Esophagus muscularis mucosa (tissue), 4 donors: ENCODE data around the gene FGF8. TPM values are rescaled to one million over a fixed set of nuclear protein-coding genes. Genes with fewer than 3 reads are reported as not detected.

Experiments
- DNase-seq: peaks from one replicate; pipeline ENCODE4 v3.0.0-alpha.2; 2017; ENCODE audit errors: extremely low spot score
- H3K27ac ChIP-seq, 4 donors: fragments of 200-600 bp; sonication (generic); replicated peaks in 1 of 4; 1 replicate in 3 of 4; 2 replicates in 1 of 4; pipeline ENCODE4 v1.5.1; 2016 to 2019; ENCODE audit warnings: mild to moderate bottlenecking in 1 of 4
- H3K27me3 ChIP-seq, 4 donors: fragments of 200-600 bp; sonication (generic); one replicate each; pipeline versions ENCODE4 v1.5.1 to v1.6.0; 2016 to 2019
- H3K36me3 ChIP-seq, 4 donors: fragments of 200-600 bp; sonication (generic); one replicate each; pipeline ENCODE4 v1.5.1; 2016 to 2019
- H3K4me1 ChIP-seq, 4 donors: fragments of 200-600 bp; sonication (generic); one replicate each; pipeline ENCODE4 v1.5.1; 2016 to 2019
- H3K4me3 ChIP-seq, 4 donors: fragments of 200-600 bp; sonication (generic); 1 replicate in 2 of 4; 2 replicates in 2 of 4; pipeline ENCODE4 v1.5.1; 2016 to 2019; ENCODE audit warnings: mild to moderate bottlenecking in 4 of 4, moderate library complexity in 1 of 4
- H3K9me3 ChIP-seq, 4 donors: fragments of 200-600 bp; sonication (generic); 1 replicate in 3 of 4; 2 replicates in 1 of 4; pipeline ENCODE4 v1.5.1; 2016 to 2019
- CTCF ChIP-seq, 3 experiments: fragments of 200-600 bp in 2 of 3; fragments of 450-650 bp in 1 of 3; sonication (generic) in 2 of 3; IDR thresholded peaks; one replicate each; pipeline ENCODE4 v1.5.1; 2017 to 2019; ENCODE audit warnings: antibody characterized with exemption in 3 of 3, mild to moderate bottlenecking in 2 of 3, moderate library complexity in 1 of 3
- EP300 ChIP-seq: sonication (generic); formaldehyde crosslinking; IDR thresholded peaks from one replicate; pipeline ENCODE4 v1.6.1; 2017; ENCODE audit warnings: antibody characterized with exemption
- POLR2A ChIP-seq: fragments of 450-650 bp; IDR thresholded peaks from one replicate; pipeline ENCODE4 v1.6.1; 2017; ENCODE audit warnings: antibody characterized with exemption, moderate library complexity, mild to moderate bottlenecking, low read depth
- POLR2AphosphoS5 ChIP-seq, 2 donors: sonication (generic); formaldehyde crosslinking; IDR thresholded peaks; one replicate each; pipeline ENCODE4 v1.6.1; 2017; ENCODE audit warnings: antibody characterized with exemption in 2 of 2
- WGBS: methylation state at CpG from one replicate; pipeline ENCODE4 v1.1.5; 2018; 5-methylcytosine and 5-hydroxymethylcytosine counted together
- intact Hi-C: fragments of 100-400 bp; cut with DNase I; formaldehyde crosslinking; loops from one replicate; pipeline ENCODE4 v1.15.1; 2023
- total RNA-seq, 4 donors: library from RNA; depleted of rRNA; stranded (reverse); fragments of >200 nt; gene quantifications; one replicate each; pipeline versions ENCODE4 v1.1.0 to v1.2.1, GENCODE V29; 2016

The FGF8 gene
- total RNA-seq, 4 donors from 2014 or later, result not detected

GRCh38 chr10:101769541-101770180 lies 6.3 kb downstream of the FGF8 start:
- peaks cover 5 to 74% (median 35%) of the 10 kb centered on the region in 4 donors for H3K27me3 ChIP-seq

GRCh38 chr10:101768791-101769170 lies 7.1 kb downstream of the FGF8 start:
- WGBS, result 83% methylated on average over 8 of the region's 8 CpGs

More at GRCh38 chr10:101769541-101770180, 6.3 kb downstream of the FGF8 start:
- no peak overlapping the region for H3K4me3 ChIP-seq
- 86% methylated on average over 5 of the region's 5 CpGs for WGBS
- intact Hi-C loops, result loop anchor here (10.0 kb wide), 1 partner anchor 555 kb away; no protein-coding TSS in a partner anchor
- H3K27ac ChIP-seq, result no peak overlapping the region
- H3K36me3 ChIP-seq, result no peaks in the 10 kb centered on the region
- no peak for DNase-seq
- H3K4me1 ChIP-seq, result peaks cover 0 to 16% (median 14%) of the 10 kb centered on the region in 4 donors
- TF ChIP-seq EP300 (no peak), POLR2AphosphoS5 (IDR thresholded peaks at IDR 0.05) (no peak), POLR2A (no peak), CTCF (IDR thresholded peaks at IDR 0.05) (no peak)
- H3K9me3 ChIP-seq, result no peaks in the 10 kb centered on the region

GRCh38 chr10:101767966-101768790 lies 7.7 kb downstream of the FGF8 start:
- H3K27me3 ChIP-seq, result peaks cover under 1 to 69% (median 21%) of the 10 kb centered on the region in 4 donors
- H3K4me3 ChIP-seq, result no peak overlapping the region
- peaks cover 0 to 2% (median under 1%) of the 10 kb centered on the region in 4 donors for H3K4me1 ChIP-seq
- TF ChIP-seq EP300 (no peak), CTCF (IDR thresholded peaks at IDR 0.05) (no peak), POLR2A (no peak), POLR2AphosphoS5 (IDR thresholded peaks at IDR 0.05) (no peak)
- no peak for DNase-seq
- 56% methylated on average over 12 of the region's 14 CpGs for WGBS
- no peaks in the 10 kb centered on the region for H3K9me3 ChIP-seq
- no peak overlapping the region for H3K27ac ChIP-seq
- no peaks in the 10 kb centered on the region for H3K36me3 ChIP-seq
- intact Hi-C loops, result no loop called here

More at GRCh38 chr10:101768791-101769170, 7.1 kb downstream of the FGF8 start:
- intact Hi-C loops, result no loop called here
- Histone ChIP-seq H3K27me3 (peaks cover 5 to 69% (median 27%) of the 10 kb centered on the region in 4 donors), H3K4me3 (no peak overlapping the region), H3K9me3 (no peaks in the 10 kb centered on the region), H3K4me1 (peaks cover 0 to 8% (median 6%) of the 10 kb centered on the region in 4 donors), H3K36me3 (no peaks in the 10 kb centered on the region), H3K27ac (no peak overlapping the region)
- TF ChIP-seq POLR2A (no peak), EP300 (no peak), POLR2AphosphoS5 (IDR thresholded peaks at IDR 0.05) (no peak), CTCF (IDR thresholded peaks at IDR 0.05) (no peak)
- DNase-seq, result no peak

GRCh38 chr10:101767600-101767945 lies 8.3 kb downstream of the FGF8 start:
- peaks cover 0 to 69% (median 15%) of the 10 kb centered on the region in 4 donors for H3K27me3 ChIP-seq

More at GRCh38 chr10:101767600-101767945, 8.3 kb downstream of the FGF8 start:
- H3K9me3 ChIP-seq, result no peaks in the 10 kb centered on the region
- 55% methylated on average over 6 of the region's 6 CpGs for WGBS
- H3K4me1 ChIP-seq, result no peaks in the 10 kb centered on the region
- no peak overlapping the region for H3K4me3 ChIP-seq
- H3K36me3 ChIP-seq, result no peaks in the 10 kb centered on the region
- TF ChIP-seq POLR2A (no peak), EP300 (no peak)
- no peak overlapping the region for H3K27ac ChIP-seq
- intact Hi-C loops, result no loop called here
- no peak for DNase-seq
